ENCODE measurements around the gene TNFRSF21. TPM values are rescaled to one million over a fixed set of nuclear protein-coding genes. Genes with fewer than 3 reads are reported as not detected.

TNFRSF21 gene
- total RNA-seq, 4 donors from 2014 or later: 3.3 to 7.4 (median 3.9) TPM

DNA sequence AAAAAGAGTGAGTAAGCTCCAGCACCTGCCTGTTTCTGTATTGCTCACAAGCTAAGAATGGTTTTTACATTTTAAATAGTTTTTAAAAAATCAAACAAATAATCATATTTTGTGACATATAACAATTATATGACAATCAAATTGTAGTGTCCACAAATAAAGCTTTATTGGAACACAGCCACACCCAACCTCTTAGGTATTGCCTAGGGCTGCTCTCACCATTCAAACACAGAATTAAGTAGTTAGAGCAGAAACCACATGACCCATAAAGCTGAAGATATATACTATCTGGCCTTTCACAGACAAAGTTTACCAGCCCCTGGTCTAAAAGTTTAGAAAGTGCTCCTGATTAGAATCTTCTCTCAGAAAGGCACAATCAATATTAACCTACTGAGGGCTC is 11.2 kb downstream of the TNFRSF21 start:
- no peak for DNase-seq (ENCODE audit: low spot score in 2 of 2)
- Histone ChIP-seq H3K4me3 (no peak overlapping the region), H3K27me3 (no peaks in the 10 kb centered on the region), H3K4me1 (no peaks in the 10 kb centered on the region), H3K9me3 (no peaks in the 10 kb centered on the region), H3K36me3 (no peaks in the 10 kb centered on the region), H3K27ac (no peak overlapping the region)
- TF ChIP-seq EP300 (IDR thresholded peaks at IDR 0.05) (no peak), POLR2AphosphoS5 (IDR thresholded peaks at IDR 0.05) (no peak), POLR2A (IDR thresholded peaks at IDR 0.05) (no peak)
- TF ChIP-seq, protein P1, sequence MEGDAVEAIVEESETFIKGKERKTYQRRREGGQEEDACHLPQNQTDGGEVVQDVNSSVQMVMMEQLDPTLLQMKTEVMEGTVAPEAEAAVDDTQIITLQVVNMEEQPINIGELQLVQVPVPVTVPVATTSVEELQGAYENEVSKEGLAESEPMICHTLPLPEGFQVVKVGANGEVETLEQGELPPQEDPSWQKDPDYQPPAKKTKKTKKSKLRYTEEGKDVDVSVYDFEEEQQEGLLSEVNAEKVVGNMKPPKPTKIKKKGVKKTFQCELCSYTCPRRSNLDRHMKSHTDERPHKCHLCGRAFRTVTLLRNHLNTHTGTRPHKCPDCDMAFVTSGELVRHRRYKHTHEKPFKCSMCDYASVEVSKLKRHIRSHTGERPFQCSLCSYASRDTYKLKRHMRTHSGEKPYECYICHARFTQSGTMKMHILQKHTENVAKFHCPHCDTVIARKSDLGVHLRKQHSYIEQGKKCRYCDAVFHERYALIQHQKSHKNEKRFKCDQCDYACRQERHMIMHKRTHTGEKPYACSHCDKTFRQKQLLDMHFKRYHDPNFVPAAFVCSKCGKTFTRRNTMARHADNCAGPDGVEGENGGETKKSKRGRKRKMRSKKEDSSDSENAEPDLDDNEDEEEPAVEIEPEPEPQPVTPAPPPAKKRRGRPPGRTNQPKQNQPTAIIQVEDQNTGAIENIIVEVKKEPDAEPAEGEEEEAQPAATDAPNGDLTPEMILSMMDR (IDR thresholded peaks at IDR 0.05): no peak

- H3K36me3 ChIP-seq: no peaks in the 10 kb centered on the region
- 89% methylated on average over 4 of the region's 4 CpGs for WGBS
- DNase-seq (ENCODE audit: low spot score in 2 of 2): no peak
- no peaks in the 10 kb centered on the region for H3K27me3 ChIP-seq
- TF ChIP-seq POLR2AphosphoS5 (IDR thresholded peaks at IDR 0.05) (no peak), POLR2A (IDR thresholded peaks at IDR 0.05) (no peak), EP300 (IDR thresholded peaks at IDR 0.05) (no peak)
- TF ChIP-seq, protein P1 (IDR thresholded peaks at IDR 0.05): no peak
- H3K4me1 ChIP-seq: no peaks in the 10 kb centered on the region
- no peaks in the 10 kb centered on the region for H3K9me3 ChIP-seq
- no peak overlapping the region for H3K27ac ChIP-seq
- no peak overlapping the region for H3K4me3 ChIP-seq
Observed at GRCh38 chr6:47294990-47295389, 14.7 kb downstream of the TNFRSF21 start.

DNA sequence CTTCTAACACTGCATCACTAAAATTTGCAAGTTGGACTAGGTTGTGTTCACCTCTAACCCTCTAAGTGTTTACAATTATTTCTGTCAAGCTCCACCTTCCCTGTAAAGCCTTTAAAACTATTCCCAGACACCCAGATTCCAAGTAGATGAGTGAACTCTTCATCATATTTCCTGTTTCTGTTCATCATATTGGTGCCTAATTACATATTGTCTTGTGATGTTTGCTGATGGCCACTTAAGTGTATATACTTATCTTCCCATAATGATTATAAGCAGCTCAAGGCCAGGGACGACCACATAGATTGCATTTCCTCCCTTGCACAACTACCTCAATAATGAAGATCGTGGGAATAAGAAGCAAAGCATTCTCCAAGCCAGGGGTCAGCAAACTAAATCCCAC is 16.8 kb downstream of the TNFRSF21 start:
- Histone ChIP-seq H3K4me3 (no peak overlapping the region), H3K27ac (no peak overlapping the region), H3K27me3 (no peaks in the 10 kb centered on the region), H3K4me1 (no peaks in the 10 kb centered on the region), H3K9me3 (no peaks in the 10 kb centered on the region), H3K36me3 (no peaks in the 10 kb centered on the region)
- no peak for DNase-seq (ENCODE audit: low spot score in 2 of 2)
- no peak for TF ChIP-seq POLR2AphosphoS5 (IDR thresholded peaks at IDR 0.05)
- no peak for TF ChIP-seq POLR2A (IDR thresholded peaks at IDR 0.05)
- TF ChIP-seq, protein P1 (IDR thresholded peaks at IDR 0.05): no peak
- TF ChIP-seq EP300 (IDR thresholded peaks at IDR 0.05): no peak
- WGBS: 85% methylated on average over 2 of the region's 2 CpGs

DNA sequence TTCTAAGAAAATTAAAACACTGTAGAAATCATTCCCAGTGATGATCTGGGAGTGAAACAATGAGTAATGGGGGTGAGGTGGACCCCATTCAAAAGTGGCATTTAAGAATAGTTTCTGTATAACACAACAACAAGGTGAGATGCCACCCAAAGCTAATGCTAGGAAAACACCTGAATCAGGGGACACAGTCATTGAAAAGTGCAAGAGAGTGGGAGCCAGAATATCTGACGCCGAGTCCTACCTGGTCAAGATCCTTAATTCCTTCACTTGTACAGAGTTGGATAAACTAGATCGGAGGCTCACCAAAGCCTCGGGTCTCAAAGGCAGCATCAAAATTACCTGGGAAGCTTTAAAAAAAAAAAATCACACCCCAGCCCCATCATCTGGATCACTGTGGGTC is 17.7 kb downstream of the TNFRSF21 start:
- TF ChIP-seq POLR2AphosphoS5 (IDR thresholded peaks at IDR 0.05): no peak
- no peak for TF ChIP-seq POLR2A (IDR thresholded peaks at IDR 0.05)
- TF ChIP-seq, protein P1 (IDR thresholded peaks at IDR 0.05): no peak
- TF ChIP-seq EP300 (IDR thresholded peaks at IDR 0.05): no peak

GRCh38 chr6:47290124-47290834 is 19.4 kb downstream of the TNFRSF21 start:
- Histone ChIP-seq H3K4me1 (no peaks in the 10 kb centered on the region), H3K4me3 (no peak overlapping the region), H3K27ac (no peak overlapping the region), H3K9me3 (no peaks in the 10 kb centered on the region), H3K36me3 (no peaks in the 10 kb centered on the region), H3K27me3 (no peaks in the 10 kb centered on the region)
- DNase-seq (ENCODE audit: low spot score in 2 of 2): no peak
- TF ChIP-seq, protein P1 (IDR thresholded peaks at IDR 0.05): no peak
- TF ChIP-seq EP300 (IDR thresholded peaks at IDR 0.05) (no peak), POLR2AphosphoS5 (IDR thresholded peaks at IDR 0.05) (no peak), POLR2A (IDR thresholded peaks at IDR 0.05) (no peak)
- WGBS: 92% methylated on average over 7 of the region's 7 CpGs

More for the DNA sequence above, 17.7 kb downstream of the TNFRSF21 start:
- DNase-seq (ENCODE audit: low spot score in 2 of 2): no peak
- no peaks in the 10 kb centered on the region for H3K9me3 ChIP-seq
- no peaks in the 10 kb centered on the region for H3K4me1 ChIP-seq
- no peaks in the 10 kb centered on the region for H3K27me3 ChIP-seq
- no peak overlapping the region for H3K27ac ChIP-seq
- 91% methylated on average over 4 of the region's 4 CpGs for WGBS
- H3K4me3 ChIP-seq: no peak overlapping the region
- H3K36me3 ChIP-seq: no peaks in the 10 kb centered on the region
